Mucosa of descending colon (tissue), 3 donors: ENCODE data around the gene PRDM16. TPM values are rescaled to one million over a fixed set of nuclear protein-coding genes. Genes with fewer than 3 reads are reported as not detected.
A peak's percentile ranks its signal among the peaks of the same experiment; 100 is the strongest.
"Not testable (repeated sequence)": the region's sequence is repeated elsewhere in the genome, so short reads cannot be mapped to it uniquely, and the experiment has no call there.

ENCODE experiments used
- ATAC-seq: fragments of 200-7000 bp; cut with Tn5 transposase; one replicate; pipeline ENCODE4 v1.9.1; 2020; ENCODE audit warnings: mild to moderate bottlenecking, moderate library complexity
- DNase-seq, 3 donors: peaks; one replicate each; pipeline ENCODE4 v3.0.0-alpha.2; 2020
- H3K36me3 ChIP-seq: fragments of 200-600 bp; one replicate; pipeline ENCODE4 v1.8.0; 2021; ENCODE audit warnings: low read depth, mild to moderate bottlenecking
- H3K4me1 ChIP-seq: fragments of 200-600 bp; one replicate; pipeline ENCODE4 v1.8.0; 2021; ENCODE audit warnings: low read depth, mild to moderate bottlenecking
- H3K4me3 ChIP-seq: fragments of 200-600 bp; one replicate; pipeline ENCODE4 v1.8.0; 2021; ENCODE audit warnings: mild to moderate bottlenecking
- H3K9me3 ChIP-seq: fragments of 200-600 bp; one replicate; pipeline ENCODE4 v1.8.0; 2021; ENCODE audit warnings: mild to moderate bottlenecking
- CTCF ChIP-seq: fragments of 200-600 bp; IDR thresholded peaks from one replicate; pipeline ENCODE4 v1.8.0; 2022; ENCODE audit warnings: antibody characterized with exemption, mild to moderate bottlenecking
- intact Hi-C, 2 donors: fragments of 100-400 bp; cut with DNase I in 1 of 2; cut with micrococcal nuclease in 1 of 2; formaldehyde crosslinking; loops; one replicate each; pipeline versions ENCODE4 v1.11.0 to v1.11.1; 2022; cut with DNase I, micrococcal nuclease
- total RNA-seq, 3 donors: library from RNA; stranded (reverse); fragmentation: NEBNext Ultra II Directional in 2 of 3; extraction: Animal tissue kit (Norgen Biotek cat#: 25700) in 2 of 3; gene quantifications; one replicate each; pipeline versions ENCODE4 v1.2.1 to v1.2.4, GENCODE V29; 2021 to 2023
- donor health status: DM: no; HTN: no; CAD: no; lungs with moderate emphysema.
- donor health status: DM: no; HTN: no; CAD: no.
- donor health status: DM: no; HTN: yes; CAD: no.

Gene PRDM16
- total RNA-seq, 3 donors from 2014 or later, result 1.6 to 2.5 (median 2.4) TPM

GRCh38 chr1:3163356-3163755 is 94.4 kb downstream of the PRDM16 start:
- Histone ChIP-seq H3K9me3 (no peaks in the 10 kb centered on the region), H3K4me1 (no peaks in the 10 kb centered on the region), H3K36me3 (no peaks in the 10 kb centered on the region), H3K4me3 (no peak overlapping the region)
- no peak for TF ChIP-seq CTCF
- ATAC-seq (no peak), DNase-seq (no peak)
- intact Hi-C loops, result no loop called here

GRCh38 chr1:3164671-3165070 is 95.7 kb downstream of the PRDM16 start:
- Histone ChIP-seq H3K9me3 (no peaks in the 10 kb centered on the region), H3K4me1 (no peaks in the 10 kb centered on the region), H3K36me3 (no peaks in the 10 kb centered on the region), H3K4me3 (no peak overlapping the region)
- DNase-seq, result no peak
- ATAC-seq, result no peak
- intact Hi-C loops, result no loop called here
- no peak for TF ChIP-seq CTCF

- intact Hi-C loops, result not testable (repeated sequence)
These were observed 96.2 kb downstream of the PRDM16 start for GRCh38 chr1:3165189-3165588.

GRCh38 chr1:3166206-3166918 is 97.4 kb downstream of the PRDM16 start:
- no peak for TF ChIP-seq CTCF
- ATAC-seq (no peak), DNase-seq (no peak)
- no peaks in the 10 kb centered on the region for H3K9me3 ChIP-seq
- intact Hi-C loops, result no loop called here
- peaks cover 14% of the 10 kb centered on the region for H3K4me1 ChIP-seq
- no peaks in the 10 kb centered on the region for H3K36me3 ChIP-seq
- H3K4me3 ChIP-seq, result no peak overlapping the region

More at GRCh38 chr1:3165189-3165588, 96.2 kb downstream of the PRDM16 start:
- not testable (repeated sequence) for H3K9me3 ChIP-seq, H3K4me3 ChIP-seq, ATAC-seq, DNase-seq, H3K36me3 ChIP-seq, H3K4me1 ChIP-seq

GRCh38 chr1:3167255-3167654 is 98.3 kb downstream of the PRDM16 start:
- no peak for TF ChIP-seq CTCF
- ATAC-seq, result no peak

GRCh38 chr1:3168678-3169077 is 99.7 kb downstream of the PRDM16 start:
- Histone ChIP-seq H3K36me3 (no peaks in the 10 kb centered on the region), H3K4me1 (peaks cover 17% of the 10 kb centered on the region), H3K9me3 (no peaks in the 10 kb centered on the region), H3K4me3 (no peak overlapping the region)
- peak; percentile 32 for ATAC-seq
- no peak for TF ChIP-seq CTCF
- no peak for DNase-seq
- intact Hi-C loops, result no loop called here

More at GRCh38 chr1:3167255-3167654, 98.3 kb downstream of the PRDM16 start:
- Histone ChIP-seq H3K4me3 (no peak overlapping the region), H3K36me3 (no peaks in the 10 kb centered on the region), H3K9me3 (no peaks in the 10 kb centered on the region), H3K4me1 (peaks cover 17% of the 10 kb centered on the region)
- no peak for DNase-seq
- intact Hi-C loops, result no loop called here
